ENCODE results near the gene IZUMO2.

The IZUMO2 gene

DNA sequence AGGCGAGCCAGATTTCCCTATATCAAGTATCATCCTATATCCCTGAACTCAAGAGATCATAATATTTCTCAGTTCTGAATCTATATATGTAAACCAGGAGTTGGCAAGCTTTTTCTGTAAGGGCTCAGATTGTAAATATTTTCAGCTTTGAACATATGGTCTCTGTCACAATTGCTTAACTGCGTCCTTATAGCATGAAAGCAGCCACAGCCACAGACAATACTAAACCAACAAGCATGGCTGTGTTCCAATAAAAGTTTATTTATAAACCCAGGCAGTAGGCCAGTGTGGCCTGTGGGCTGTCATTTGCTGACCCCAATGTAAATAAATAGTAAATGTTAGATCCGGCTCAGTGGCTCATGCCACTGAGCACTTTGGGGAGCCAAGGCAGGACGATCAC lies 28.1 kb upstream of the IZUMO2 start:
- Histone ChIP-seq H3K36me3 (no peaks in the 10 kb centered on the region), H3K27me3 (no peaks in the 10 kb centered on the region), H3K9me3 (no peaks in the 10 kb centered on the region), H3K4me3 (ENCODE audit: low read depth, low read length) (no peak overlapping the region), H3K4me1 (no peaks in the 10 kb centered on the region)
- no peak for DNase-seq
- TF ChIP-seq, protein P1, sequence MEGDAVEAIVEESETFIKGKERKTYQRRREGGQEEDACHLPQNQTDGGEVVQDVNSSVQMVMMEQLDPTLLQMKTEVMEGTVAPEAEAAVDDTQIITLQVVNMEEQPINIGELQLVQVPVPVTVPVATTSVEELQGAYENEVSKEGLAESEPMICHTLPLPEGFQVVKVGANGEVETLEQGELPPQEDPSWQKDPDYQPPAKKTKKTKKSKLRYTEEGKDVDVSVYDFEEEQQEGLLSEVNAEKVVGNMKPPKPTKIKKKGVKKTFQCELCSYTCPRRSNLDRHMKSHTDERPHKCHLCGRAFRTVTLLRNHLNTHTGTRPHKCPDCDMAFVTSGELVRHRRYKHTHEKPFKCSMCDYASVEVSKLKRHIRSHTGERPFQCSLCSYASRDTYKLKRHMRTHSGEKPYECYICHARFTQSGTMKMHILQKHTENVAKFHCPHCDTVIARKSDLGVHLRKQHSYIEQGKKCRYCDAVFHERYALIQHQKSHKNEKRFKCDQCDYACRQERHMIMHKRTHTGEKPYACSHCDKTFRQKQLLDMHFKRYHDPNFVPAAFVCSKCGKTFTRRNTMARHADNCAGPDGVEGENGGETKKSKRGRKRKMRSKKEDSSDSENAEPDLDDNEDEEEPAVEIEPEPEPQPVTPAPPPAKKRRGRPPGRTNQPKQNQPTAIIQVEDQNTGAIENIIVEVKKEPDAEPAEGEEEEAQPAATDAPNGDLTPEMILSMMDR (IDR thresholded peaks at IDR 0.05; ENCODE audit: low read depth, low read length): no peak

DNA sequence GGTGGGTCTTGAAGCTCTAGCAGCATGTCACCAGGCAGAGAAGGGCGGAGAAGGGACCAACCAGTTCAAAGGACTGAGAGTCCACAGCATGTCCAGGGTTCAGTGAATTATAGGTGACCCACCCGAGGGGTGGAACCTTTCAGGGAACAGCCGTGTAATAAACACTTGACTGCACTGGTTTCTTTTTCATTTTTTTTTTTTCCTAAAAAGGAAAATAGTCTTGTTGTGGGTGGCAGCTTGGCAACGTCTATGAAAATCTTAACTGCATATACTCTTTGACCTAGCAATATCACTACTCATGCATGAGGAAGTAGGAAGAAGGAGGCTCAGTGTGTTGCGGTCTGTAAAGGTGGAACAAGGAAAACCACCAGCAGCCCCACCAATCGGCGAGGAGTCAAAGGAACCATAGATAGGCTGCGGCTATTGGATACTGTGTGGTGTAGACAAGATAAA lies 27.4 kb upstream of the IZUMO2 start:
- TF ChIP-seq, protein P1 (IDR thresholded peaks at IDR 0.05; ENCODE audit: low read depth, low read length): no peak
- H3K9me3 ChIP-seq: no peaks in the 10 kb centered on the region
- H3K4me1 ChIP-seq: no peaks in the 10 kb centered on the region
- no peaks in the 10 kb centered on the region for H3K27me3 ChIP-seq
- H3K36me3 ChIP-seq: no peaks in the 10 kb centered on the region
- DNase-seq: no peak
- no peak overlapping the region for H3K4me3 ChIP-seq (ENCODE audit: low read depth, low read length)

DNA sequence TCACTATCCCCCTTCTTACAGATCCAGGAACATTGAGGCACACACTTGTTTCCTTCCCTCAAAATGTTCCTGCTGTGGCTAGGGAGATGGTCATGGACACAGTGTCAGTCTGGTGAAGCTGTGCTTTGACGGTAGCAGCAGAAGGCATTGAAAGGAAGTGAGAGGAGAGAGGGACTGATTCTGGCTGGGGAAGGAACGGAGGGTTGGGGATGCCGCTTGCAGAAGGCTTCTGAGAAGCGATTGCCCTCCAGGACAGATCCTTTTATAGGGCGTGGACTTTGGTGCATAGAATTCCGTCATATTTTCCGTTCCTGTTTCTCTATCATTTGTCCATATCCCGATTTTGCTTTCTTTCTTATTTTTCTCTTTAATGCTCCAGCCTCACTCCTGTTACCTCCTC lies 26.2 kb upstream of the IZUMO2 start:
- TF ChIP-seq, protein P1 (IDR thresholded peaks at IDR 0.05; ENCODE audit: low read depth, low read length): no peak
- Histone ChIP-seq H3K36me3 (no peaks in the 10 kb centered on the region), H3K4me3 (ENCODE audit: low read depth, low read length) (no peak overlapping the region), H3K27me3 (no peaks in the 10 kb centered on the region), H3K9me3 (no peaks in the 10 kb centered on the region), H3K4me1 (no peaks in the 10 kb centered on the region)
- no peak for DNase-seq

DNA sequence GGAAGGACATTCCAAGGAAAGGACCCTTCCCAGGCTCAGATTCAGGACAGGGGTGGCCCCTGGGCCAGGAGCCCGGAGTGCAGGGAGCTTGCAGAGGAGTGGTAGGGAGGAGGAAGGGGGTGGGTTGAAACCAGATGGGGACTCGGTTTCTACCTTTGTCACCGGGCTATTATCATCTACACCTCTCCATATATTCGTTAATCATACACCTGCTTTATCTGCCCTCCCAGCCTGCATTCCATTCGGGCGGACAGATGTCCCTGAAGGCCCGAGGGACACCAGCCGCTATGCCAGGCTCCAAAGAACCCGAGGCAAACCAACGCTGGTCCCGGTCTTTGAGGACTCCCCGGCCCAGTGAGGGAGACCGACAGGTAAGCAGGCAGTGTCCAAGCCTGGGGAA lies 24.9 kb upstream of the IZUMO2 start:
- no peaks in the 10 kb centered on the region for H3K4me1 ChIP-seq
- H3K36me3 ChIP-seq: no peaks in the 10 kb centered on the region
- TF ChIP-seq, protein P1 (IDR thresholded peaks at IDR 0.05; ENCODE audit: low read depth, low read length): no peak
- H3K27me3 ChIP-seq: no peaks in the 10 kb centered on the region
- DNase-seq: no peak
- no peaks in the 10 kb centered on the region for H3K9me3 ChIP-seq
- no peak overlapping the region for H3K4me3 ChIP-seq (ENCODE audit: low read depth, low read length)

DNA sequence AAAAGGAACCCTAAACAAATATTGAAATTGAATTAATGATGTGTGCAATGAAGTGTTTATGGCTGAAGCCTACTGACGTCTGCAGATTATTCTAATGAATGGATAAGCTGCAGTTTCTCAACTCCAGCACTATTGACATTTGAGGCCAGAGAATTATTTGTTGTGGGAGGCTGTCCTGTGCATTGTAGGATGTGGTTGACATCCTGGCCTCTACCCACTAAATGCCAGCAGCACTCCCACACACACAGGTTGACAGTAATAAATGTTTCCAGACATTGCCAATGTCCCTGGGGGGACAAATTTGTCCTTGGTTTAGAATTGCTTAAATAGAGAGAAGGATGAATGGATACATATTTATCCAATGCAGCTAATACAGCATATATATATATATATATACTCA lies 21.1 kb upstream of the IZUMO2 start:
- Histone ChIP-seq H3K4me1 (no peaks in the 10 kb centered on the region), H3K36me3 (no peaks in the 10 kb centered on the region), H3K4me3 (ENCODE audit: low read depth, low read length) (no peak overlapping the region), H3K27me3 (no peaks in the 10 kb centered on the region), H3K9me3 (no peaks in the 10 kb centered on the region)
- DNase-seq: no peak
- TF ChIP-seq, protein P1 (IDR thresholded peaks at IDR 0.05; ENCODE audit: low read depth, low read length): no peak

DNA sequence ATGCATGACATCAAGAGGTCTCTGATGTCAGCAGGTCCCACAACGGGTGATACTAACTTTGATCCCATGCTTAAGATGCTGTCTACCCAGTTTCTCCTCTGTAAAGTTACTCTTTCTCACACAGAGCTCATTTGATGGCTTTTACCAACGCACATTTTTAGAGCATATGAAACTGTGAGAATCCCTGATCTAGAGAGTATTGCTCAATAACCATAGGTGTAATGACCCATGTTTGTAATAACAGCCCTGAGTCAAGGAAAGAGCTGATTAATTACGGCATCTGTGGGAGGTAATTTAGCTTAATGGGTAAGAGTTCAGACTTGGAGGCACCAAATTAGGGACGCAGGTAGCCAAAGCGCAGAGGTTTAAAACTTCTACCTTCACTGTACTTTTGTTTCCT lies 18.0 kb upstream of the IZUMO2 start:
- TF ChIP-seq, protein P1 (IDR thresholded peaks at IDR 0.05; ENCODE audit: low read depth, low read length): no peak
- Histone ChIP-seq H3K27me3 (no peaks in the 10 kb centered on the region), H3K4me3 (ENCODE audit: low read depth, low read length) (no peak overlapping the region)

More for the DNA sequence above, 18.0 kb upstream of the IZUMO2 start:
- Histone ChIP-seq H3K36me3 (no peaks in the 10 kb centered on the region), H3K9me3 (no peaks in the 10 kb centered on the region), H3K4me1 (no peaks in the 10 kb centered on the region)
- DNase-seq: no peak

Data from BE2C (cell line).